ENCODE data around the gene NAP1L4.

NAP1L4 gene

DNA sequence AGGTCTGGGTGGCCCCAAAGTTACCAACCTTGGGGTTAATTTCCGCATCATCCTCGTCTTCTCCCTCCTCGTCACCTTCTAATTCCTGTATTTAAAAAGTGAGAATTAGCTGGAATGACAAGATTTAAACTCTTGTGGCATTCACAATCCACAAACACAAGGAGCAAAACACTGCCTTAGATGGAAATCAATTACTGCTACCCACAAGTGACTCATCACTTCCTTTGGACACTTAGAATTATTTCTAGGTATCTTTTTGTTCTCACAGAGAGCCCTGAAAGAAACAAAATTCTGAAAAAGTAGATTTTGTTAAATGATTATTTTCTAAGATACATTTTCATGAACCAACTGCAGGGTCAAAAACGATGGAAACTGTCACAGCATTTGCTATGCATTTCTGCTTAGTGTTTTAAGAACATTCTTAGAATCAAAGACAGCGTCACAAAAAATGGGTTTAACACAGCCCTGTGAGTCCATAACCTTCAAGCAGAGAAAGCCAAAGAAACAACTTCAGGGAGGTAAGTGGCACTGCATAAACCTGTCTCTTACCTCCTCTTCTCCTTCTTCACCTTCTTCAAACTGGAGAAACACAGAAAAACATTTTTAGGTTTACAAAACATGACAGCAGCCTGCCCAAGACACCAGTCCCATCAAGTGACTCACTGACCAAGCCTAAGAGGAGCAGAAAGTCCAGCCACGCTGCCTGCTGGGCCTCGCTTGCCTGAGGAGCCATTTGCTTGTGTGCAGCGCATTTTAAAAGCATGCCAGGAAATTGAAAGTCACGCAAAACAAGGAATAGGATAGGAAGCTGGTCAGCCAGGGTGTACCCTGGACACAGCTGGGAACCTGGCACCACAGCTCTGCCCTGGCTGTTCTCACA lies 40.7 kb downstream of the NAP1L4 start:
- CTCF ChIA-PET: no interaction called here
- POLR2A ChIA-PET (ENCODE audit: low non-redundant PET): no interaction called here
- no peak for TF ChIP-seq CTCF (conservative IDR thresholded peaks at IDR 0.05; ENCODE audit: low read depth)
- H3K27ac ChIP-seq: 0 out of 2 replicates have a peak overlapping the region, but pooled peaks have one; percentile 39
- no peak for DNase-seq (ENCODE audit: low spot score)

DNA sequence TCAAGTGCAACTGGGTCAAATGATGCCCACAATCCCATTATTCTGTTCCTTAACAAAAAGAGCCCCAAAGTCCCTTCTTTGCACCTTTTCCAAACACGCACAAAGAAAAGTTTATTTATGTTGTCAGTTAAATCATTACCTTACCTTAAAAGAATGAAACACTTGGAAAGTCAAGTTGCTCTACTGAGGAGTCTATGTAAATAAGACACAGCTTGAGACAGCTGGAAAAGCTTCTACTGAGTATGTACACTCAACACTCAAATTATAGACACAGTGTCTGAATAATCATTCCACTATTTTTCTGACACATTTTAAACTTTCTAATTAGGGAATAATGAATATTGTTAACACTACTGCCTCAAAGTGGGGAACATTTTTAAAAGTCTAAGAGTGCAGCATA lies 41.3 kb downstream of the NAP1L4 start:
- ChIA-PET CTCF (interaction anchor here (0.9 kb wide), 1 partner anchor 87 kb away, joined by 3 read pairs; no protein-coding TSS in a partner anchor), POLR2A (ENCODE audit: low non-redundant PET) (no interaction called here)
- no peak for DNase-seq (ENCODE audit: low spot score)
- TF ChIP-seq CTCF (conservative IDR thresholded peaks at IDR 0.05; ENCODE audit: low read depth): no peak
- H3K27ac ChIP-seq: no peak overlapping the region

DNA sequence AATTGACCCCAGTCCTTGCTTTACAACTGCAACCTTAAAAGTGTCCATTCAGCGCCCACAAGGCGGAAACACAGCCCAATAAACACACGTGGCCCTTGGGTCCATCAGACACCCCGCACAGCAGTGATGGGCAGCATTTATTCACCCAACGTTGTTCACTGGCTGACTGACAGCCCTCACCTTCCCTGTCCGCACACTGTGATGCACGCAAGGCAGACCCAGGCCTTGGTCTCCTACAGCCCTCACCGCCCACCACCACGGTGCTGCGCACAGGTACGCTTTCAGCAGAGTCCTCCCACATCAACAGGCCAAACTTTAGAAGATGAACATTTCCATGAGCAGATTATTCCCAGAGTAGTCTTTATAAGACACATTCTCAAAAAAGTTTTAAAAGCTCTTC lies 42.2 kb downstream of the NAP1L4 start:
- no peak for TF ChIP-seq CTCF (conservative IDR thresholded peaks at IDR 0.05; ENCODE audit: low read depth)
- POLR2A ChIA-PET (ENCODE audit: low non-redundant PET): no interaction called here
- peak overlapping the region; percentile 36; the same call in 1 of the 2 replicates for H3K27ac ChIP-seq
- no peak for DNase-seq (ENCODE audit: low spot score)
- CTCF ChIA-PET: interaction anchor here (0.9 kb wide), 1 partner anchor 88 kb away, joined by 3 read pairs; no protein-coding TSS in a partner anchor

- ChIA-PET CTCF (no interaction called here), POLR2A (ENCODE audit: low non-redundant PET) (no interaction called here)
- no peak overlapping the region for H3K27ac ChIP-seq
- no peak for TF ChIP-seq CTCF (conservative IDR thresholded peaks at IDR 0.05; ENCODE audit: low read depth)
- DNase-seq (ENCODE audit: low spot score): no peak
These were observed 44.4 kb downstream of the NAP1L4 start for GRCh38 chr11:2947744-2948143.

GRCh38 chr11:2945757-2946287 lies 46.3 kb downstream of the NAP1L4 start:
- POLR2A ChIA-PET (ENCODE audit: low non-redundant PET): no interaction called here
- H3K27ac ChIP-seq: peak overlapping the region; percentile 87
- DNase-seq (ENCODE audit: low spot score): no peak
- CTCF ChIA-PET: interaction anchor here (0.6 to 1.7 kb wide), 6 partner anchors 14 to 1863 kb away, joined by 3 to 7 read pairs (median 4); no protein-coding TSS in a partner anchor
- TF ChIP-seq CTCF (conservative IDR thresholded peaks at IDR 0.05; ENCODE audit: low read depth): no peak

DNA sequence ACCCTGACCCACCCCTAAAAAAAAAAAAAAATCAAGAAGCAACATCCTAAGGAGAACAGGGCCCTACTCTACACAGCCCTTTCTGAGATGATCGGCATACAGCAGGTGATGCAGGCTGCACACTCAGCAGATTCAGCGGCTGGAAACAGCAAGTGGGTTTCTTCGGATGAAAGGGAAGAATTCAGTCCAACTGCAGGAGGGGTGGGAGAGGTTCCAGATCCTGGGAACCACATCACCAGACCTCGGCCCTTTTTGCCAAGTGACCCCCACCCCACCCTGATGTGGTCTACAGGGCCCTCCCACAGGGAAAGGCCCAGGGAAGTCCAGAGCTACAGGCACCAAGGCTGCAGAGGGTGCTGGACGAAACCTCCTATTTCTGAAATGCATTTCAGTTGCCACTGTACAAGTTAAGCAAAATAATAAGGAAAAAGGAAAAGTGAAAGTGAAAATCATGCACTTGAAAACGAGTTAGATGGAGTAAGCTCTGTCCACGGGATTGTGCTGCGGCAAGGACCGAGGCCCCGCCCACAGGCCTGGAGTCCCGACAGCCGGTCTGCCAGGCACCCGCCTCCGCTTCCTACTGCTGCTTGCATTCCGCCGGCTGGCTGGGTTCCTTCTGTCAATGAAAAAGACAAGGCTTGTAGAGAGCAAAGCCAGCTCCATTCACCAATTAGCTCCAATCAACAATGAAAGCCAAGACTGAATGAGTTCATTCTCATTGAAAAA lies 46.9 kb downstream of the NAP1L4 start:
- no peak for DNase-seq (ENCODE audit: low spot score)
- TF ChIP-seq CTCF (conservative IDR thresholded peaks at IDR 0.05; ENCODE audit: low read depth): no peak
- CTCF ChIA-PET: interaction anchor here (0.6 to 1.7 kb wide), 5 partner anchors 30 to 1862 kb away, joined by 3 to 7 read pairs (median 4); no protein-coding TSS in a partner anchor
- POLR2A ChIA-PET (ENCODE audit: low non-redundant PET): no interaction called here
- H3K27ac ChIP-seq: peak overlapping the region; percentile 87

Measured in RWPE1 (cell line).